GM13976 (cell line): ENCODE measurements around the gene SYT12.

ENCODE experiments used
- DNase-seq: peaks from one replicate; pipeline ENCODE4 v3.0.0; 2012; ENCODE audit warnings: low spot score
- in situ Hi-C: fragments of 300-500 bp; cut with MboI; formaldehyde crosslinking; loops from one replicate; pipeline ENCODE4 v1.12.0; 2022; ENCODE audit warnings: low sequenced_read_pairs, mixed read lengths, inconsistent platforms; ENCODE audit not compliant: unreplicated experiment
- TF ChIP-seq, protein P1 (sequence below): IDR thresholded peaks from 2 replicates; pipeline ENCODE4 v1.5.1; 2012; ENCODE audit warnings: borderline replicate concordance, mild to moderate bottlenecking; ENCODE audit not compliant: insufficient read depth; ENCODE audit errors: extremely low read depth, missing control alignments, control extremely low read depth

Gene SYT12

DNA sequence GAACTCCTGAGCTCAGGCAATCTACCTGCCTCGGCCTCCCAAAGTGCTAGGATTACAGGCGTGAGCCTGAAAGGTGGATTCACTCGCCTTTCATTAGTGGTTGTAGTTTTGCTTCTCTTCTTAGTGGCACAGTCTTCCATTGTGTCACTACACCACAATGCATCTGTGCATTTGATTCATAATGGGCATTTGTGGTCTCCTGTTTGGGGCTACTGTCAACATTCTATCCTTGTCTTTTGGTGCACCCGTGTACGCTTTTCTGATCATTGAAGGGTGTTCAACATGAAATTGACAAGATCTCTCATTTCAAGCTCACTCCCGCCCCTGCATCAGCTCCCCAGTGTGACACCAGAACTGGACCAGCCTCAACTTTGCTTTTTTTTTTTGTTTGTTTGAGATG lies 2.0 kb upstream of the SYT12 start:
- no peak for DNase-seq
- in situ Hi-C loops: no loop called here
- TF ChIP-seq, protein P1, sequence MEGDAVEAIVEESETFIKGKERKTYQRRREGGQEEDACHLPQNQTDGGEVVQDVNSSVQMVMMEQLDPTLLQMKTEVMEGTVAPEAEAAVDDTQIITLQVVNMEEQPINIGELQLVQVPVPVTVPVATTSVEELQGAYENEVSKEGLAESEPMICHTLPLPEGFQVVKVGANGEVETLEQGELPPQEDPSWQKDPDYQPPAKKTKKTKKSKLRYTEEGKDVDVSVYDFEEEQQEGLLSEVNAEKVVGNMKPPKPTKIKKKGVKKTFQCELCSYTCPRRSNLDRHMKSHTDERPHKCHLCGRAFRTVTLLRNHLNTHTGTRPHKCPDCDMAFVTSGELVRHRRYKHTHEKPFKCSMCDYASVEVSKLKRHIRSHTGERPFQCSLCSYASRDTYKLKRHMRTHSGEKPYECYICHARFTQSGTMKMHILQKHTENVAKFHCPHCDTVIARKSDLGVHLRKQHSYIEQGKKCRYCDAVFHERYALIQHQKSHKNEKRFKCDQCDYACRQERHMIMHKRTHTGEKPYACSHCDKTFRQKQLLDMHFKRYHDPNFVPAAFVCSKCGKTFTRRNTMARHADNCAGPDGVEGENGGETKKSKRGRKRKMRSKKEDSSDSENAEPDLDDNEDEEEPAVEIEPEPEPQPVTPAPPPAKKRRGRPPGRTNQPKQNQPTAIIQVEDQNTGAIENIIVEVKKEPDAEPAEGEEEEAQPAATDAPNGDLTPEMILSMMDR: no peak

DNA sequence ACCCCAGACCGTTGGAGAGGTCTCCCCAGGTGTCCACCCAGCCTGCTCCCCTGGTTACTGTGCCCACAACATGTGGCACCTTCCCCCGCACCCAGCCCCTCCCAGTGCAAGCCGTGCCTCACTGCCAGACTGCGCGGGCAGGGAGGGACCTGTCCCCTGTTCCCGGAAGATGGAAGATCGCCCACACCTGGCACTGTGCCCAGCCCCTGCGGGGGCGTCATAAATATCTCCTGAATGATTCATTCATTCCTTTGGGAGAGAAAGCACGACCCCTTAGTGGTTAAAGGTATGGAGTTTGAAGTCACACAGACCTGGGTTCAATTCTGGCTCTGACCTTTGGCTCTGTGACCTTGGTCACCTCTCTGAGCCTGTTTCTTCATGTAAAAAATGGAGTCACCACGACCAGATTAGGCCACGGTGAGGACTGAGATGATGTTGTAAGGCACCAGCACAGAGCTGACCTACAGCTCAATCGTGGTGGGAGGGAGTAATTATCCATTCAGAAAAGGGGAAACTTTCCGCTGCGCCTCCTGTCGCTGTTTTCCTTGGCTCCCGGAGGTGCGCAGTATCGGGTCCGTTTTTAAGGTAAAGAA lies 497 bp upstream of the SYT12 start:
- no peak for DNase-seq
- in situ Hi-C loops: no loop called here
- TF ChIP-seq, protein P1: no peak

DNA sequence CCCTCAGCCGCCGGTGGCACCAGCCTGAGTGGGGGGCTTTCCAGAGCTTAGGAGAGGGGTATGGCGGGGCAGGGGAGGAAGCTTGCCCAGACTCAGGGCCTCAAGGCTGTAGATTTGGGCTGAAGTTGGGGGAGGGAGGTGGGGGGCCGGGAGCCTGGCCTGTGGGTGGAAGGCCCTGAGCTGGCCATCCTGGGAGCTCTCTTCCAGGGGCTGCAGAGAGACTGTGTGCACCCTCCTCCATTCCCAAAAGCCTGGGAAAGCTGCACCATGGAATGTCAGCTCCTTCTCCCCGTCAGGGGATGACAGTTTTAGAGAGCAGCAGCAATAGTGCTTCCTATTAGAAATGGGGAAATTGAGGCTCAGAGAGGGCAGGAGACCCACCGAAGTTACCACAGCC lies 1.0 kb downstream of the SYT12 start:
- no peak for DNase-seq
- TF ChIP-seq, protein P1: no peak
- in situ Hi-C loops: no loop called here

DNA sequence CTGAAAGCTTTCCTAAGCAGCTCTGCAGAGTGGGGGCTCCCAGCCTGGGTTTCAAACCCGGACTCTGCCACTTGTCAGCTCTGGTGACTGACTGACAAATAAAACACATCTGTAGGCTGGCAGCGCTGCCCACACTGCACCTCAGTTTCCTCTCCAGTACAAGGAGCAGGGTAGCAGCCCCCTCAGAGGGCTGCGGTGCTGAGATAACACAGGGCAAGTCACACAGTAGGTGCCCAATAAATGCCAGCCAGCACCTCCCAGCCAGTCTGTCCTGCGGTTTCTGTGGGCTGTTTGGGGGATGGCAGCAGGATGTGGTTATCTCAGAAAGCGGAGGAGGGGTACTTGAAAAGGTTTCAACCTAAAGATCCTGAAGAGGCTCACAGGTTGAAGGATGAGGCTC lies 1.5 kb downstream of the SYT12 start:
- no peak for DNase-seq
- TF ChIP-seq, protein P1: no peak
- in situ Hi-C loops: no loop called here

DNA sequence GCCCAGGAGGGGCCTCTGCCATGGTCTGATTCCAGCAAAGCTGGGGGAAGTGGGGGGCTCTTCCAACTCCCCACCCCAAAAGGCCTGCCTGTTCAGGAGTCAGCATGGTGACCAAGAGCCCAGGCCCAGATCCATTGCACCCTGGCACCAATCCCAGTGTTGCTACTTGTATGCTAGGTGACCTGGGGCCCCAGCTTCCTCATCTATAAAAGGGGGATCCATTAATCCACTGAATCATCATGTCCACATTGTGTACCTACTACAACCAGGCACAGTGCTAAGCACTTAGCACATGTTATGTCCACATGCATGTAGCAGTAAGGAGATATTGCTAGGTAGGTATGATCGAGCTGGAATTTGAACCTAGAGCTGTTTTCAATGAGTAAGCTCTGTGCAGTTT lies 2.0 kb downstream of the SYT12 start:
- TF ChIP-seq, protein P1: no peak
- in situ Hi-C loops: no loop called here
- no peak for DNase-seq

DNA sequence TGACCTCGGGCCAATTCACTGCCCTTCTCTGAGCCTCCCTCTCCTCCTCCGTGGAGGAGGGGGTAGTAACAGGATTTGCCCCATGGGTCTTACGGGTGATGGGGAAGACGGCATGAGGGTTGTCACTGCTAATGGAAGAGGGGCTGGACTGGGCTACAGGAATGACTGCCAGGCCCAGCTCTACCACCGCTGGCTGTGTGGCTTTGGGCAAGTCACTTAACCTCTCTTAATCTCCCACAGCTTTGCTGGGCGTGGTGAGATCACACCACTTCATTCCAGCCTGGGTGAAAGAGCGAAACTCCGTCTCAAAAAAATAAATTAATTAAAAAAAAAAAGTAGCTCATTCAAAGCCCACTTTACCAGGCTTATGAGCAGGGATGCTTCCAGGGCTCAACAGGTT lies 2.8 kb downstream of the SYT12 start:
- no peak for DNase-seq
- TF ChIP-seq, protein P1: no peak
- in situ Hi-C loops: no loop called here
